Stimulated activated CD4-positive, alpha-beta T cell treated with anti-CD3 and anti-CD28 coated beads, TNF-alpha, amount 100 ng/mL, for 4 hours (primary cell): ENCODE data around the gene PRRG3.

Experiments
- DNase-seq, 3 experiments: peaks; one replicate each; pipeline ENCODE4 v3.0.0-alpha.2; 2020; ENCODE audit warnings: low read depth in 3 of 3

Gene PRRG3

DNA sequence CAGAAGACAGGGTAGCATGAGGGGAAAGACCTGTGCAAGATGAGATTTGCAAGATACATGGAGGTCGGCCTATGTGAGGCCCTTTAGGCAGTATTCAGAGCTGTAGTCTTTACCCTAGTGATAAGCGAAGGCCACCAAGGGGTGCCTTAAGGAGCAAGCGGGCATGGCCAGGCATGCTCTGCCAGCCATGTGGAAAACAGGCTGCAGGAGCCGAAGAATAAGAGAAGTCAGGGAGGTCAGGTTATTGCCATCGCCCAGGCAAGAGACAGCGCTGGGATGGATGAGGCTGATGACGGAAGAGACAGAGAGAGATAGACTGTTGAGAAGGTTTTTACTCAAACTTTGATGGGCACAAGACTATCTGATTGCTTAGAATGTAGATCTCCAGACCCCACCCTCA lies 13.6 kb downstream of the PRRG3 start:
- no peak for DNase-seq

DNA sequence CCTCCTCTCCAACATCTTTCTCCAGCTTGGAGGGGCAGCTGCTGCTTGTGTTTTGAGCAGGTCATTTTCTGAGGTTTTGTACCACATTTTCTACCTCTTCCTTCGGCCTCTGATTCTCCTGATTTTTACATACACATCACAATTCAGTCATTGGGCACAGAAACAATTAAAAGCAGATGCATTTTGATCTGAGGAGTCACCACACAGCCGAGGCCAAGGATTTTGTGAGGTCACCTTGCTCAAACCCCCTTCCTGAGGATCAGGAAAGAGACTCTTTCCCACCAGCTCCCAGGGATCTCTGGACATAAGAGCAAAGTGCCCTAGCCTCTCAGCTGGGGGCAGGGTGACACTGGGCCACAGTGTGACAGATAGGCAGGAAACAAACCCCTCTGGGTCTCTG lies 15.2 kb downstream of the PRRG3 start:
- no peak for DNase-seq

DNA sequence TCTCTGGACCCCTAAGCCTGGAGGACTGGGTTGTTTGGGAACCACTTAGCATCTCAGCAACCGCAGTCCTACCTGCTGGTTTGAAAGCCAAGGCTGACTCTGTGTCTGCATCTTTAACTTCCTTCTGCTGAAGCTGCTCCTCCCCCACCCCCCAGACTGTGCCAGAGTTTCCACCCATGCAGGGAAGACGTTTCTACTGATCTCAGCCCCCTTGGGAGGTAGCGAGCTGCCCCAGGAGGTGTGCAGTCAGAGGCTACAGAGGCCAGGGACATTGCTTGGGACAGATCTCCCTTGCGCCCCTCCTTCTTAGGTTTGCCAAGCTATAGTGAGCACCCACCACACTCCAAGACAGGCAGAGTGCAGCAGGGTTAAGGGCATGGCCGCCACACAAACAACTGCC lies 15.9 kb downstream of the PRRG3 start:
- DNase-seq, result no peak

DNA sequence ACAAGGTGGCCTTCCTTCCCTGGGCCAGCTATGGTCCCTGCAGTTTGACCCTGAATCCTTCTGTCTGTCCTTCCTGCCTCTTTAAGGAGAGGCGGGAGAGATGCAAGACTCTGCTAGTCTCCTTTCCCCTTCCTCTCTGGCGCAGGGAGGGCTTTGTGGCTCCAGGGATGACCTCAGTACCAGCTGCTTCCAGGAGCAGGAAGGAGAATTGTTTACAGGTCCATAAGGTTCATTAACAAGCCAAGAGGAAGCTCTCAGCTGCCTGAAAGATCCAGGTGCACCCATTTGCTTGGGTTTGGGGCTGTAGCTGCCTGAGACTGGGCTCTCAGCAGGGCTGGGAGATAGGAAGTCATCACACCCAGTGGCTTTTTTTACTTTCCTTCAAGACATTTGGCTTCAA lies 16.5 kb downstream of the PRRG3 start:
- no peak for DNase-seq

DNA sequence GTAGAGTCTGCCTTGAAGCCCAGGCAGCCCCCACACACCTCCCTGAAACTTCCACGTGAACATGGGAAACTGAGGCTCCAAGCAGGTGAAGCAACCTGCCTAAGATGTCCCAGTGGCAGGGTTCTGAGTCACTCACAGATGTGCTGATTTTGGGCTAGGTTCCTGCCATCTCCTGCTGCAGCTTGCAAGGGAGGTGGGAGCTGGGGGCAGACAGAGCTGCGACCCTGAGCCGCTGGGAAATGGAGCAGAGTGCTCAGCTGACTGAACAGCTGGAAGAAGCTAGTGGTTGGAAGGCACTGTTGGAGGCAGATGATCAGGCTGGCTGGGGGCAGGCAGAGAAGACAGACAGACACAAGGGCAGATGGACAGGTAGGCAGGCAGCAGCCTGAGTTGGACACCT lies 17.0 kb downstream of the PRRG3 start:
- no peak for DNase-seq

DNA sequence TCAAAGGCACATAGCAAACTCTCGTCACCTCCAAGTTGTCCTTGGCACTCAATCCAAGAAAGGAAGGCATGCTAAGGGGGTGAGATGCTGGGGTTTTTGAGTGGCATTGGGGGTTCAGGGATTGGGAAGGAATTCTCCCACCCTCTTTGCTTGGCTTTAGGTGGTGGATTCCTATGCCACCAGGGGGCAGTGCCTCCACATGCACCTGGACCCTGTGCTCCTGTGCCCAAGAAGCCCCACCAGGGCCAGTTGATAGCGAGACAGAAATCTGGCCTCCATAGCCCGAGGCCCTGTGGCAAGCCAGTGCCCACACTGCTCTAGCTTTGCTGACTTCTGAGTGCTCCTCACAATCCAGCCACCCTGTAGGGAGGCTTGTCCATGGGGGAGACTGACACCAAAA lies 18.6 kb downstream of the PRRG3 start:
- DNase-seq, result no peak

DNA sequence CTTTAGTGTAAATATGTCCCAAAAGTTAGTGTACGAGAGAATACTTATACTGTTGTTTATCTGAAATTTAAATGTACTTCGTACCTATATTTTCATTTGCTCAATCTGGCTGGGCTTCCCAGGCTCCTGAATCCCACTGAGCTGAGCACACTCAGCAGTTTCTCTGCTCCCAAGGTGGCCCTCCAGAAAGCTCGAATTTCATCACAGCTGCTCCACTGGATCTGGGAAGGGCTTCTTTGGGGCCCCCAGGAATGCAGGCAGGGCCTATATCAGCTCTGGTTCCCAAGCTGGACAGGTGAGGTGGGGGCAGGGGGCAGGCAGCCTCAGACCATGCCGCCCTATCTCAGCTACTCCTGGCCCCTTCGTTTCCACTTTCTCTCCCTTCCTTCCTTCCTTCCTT lies 19.1 kb downstream of the PRRG3 start:
- DNase-seq, result no peak

DNA sequence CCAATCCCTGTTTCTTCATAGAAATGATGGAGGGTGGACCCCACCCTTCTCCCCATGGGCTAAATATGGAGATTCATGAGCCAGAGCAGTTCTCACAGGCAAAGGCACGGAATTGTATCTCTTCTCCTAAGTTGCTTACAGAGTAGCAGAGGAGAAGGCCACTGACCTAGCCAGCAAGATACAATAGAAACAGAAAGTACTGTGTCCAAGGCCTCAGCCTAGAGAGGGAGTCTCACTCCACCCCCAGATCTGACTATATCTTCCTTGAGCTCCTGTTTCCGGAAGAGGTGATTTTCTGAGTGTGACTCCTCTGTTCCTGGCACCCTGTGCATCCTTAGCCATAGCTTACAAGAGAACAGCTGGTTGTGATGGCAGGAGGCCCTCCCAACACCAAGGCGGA lies 20.5 kb downstream of the PRRG3 start, which contains the start of gene FATE1:
Gene FATE1, plus strand, starts transcription at position 284 of the 400 bp plus-strand sequence. Its CDS starts 85 bp downstream, at position 369.
- DNase-seq, result no peak

DNA sequence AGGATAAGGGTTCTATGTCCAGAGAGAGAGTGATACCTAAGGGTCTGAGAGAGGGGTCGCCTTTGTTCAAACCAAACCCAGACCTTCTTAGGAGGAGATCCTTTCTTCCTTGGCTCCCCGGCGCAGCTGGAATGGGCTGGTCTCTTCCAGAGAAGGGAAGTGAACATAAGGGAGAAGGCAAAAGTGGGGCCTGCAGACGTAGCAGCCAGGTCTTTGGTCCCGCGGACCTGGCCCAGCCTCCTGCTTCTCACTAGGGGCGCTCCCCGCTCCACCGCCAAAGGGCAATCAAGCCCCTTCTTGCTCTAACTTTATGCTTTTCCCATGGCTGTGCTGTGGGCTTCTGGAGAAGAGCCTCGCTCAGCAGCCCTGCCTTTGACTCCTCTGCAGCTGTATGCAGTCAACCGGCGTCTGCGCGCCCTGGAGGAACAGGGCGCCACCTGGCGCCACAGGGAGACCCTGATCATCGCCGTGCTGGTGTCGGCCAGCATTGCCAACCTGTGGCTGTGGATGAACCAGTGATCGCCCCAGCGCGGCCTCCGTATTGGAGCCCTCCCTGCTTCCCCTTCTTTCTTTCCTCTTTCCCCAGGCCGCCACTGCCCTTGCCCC lies 27.1 kb downstream of the PRRG3 start:
- no peak for DNase-seq

DNA sequence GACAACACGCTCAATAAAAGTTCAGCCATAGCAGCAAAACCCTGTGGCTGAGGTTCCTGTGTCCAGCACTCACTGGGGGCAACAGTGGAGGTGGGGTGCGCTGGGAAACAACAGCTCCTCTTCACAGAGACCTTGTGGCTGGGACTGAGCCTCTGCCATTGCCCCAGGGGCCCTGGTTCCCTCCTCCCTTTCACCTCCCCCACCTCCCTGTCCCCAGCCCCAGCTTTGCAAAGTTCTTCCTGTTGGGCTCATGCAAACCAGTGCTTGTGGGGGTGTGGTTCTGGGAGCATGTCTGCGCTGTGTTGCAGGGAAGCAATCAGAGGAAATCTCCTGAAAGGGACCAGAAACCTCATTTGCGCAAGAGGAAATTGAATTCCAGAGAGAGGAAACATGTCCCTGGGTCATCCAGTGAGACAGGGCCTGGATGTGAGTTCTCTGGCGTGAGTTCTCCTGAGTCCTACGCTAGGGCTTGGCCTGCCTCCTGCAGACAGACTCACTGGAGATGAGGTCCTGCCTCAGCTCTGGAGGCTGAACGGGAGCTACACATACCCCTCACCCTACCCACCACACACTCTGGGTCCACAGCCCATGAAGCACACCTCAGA lies 28.0 kb downstream of the PRRG3 start:
- DNase-seq, result no peak

DNA sequence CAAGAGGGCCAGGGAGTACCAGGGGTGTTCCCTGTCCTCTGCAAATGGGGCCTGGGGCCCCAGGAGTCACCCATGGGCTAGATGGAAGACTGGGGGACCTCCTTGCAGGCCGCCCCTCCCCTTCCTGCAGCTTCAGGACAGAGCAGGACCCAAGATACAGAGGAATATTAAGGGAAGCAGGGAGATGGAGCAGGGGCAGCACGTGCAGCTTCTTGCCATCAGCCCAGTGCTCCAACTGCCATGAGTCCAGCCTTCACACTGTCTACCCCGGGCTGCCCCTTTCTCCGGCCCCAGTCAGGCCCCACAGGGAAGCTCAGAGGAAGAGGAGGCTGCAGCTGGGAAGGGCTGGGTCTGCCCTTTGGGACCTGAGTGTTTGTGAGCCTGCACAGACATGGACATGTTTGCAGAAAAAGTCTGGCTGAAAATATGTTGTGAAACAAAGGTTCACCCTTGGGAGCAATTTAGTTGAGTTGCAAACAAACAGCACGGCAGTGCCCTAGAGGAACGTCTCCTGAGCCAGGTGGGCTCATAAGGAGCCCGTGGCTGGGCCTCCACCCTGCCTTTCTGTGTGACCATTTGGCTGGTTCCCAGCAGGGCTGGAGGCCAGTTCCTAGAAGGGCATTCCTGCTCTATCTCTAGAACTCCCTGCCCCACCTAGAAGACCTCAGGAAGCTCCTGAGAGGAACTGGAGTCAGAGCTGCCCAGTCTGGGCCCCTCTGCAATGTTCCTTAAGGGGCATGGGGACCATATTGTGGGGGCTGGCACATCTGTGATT lies 29.5 kb downstream of the PRRG3 start:
- DNase-seq, result no peak

DNA sequence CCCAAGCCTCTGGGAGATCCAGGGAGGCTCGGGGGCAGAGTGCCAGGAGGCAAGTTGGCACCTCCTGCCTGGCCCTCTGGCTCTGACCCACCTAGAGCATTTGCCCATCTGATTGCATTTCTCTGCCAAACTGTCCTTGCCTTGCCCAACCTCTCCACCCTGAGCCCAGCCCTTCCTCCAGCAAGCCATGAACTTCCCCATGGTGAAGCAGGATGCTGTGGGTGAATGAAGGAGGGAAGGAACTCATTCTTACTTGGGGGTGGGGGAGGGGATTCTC lies 30.0 kb downstream of the PRRG3 start:
- no peak for DNase-seq

DNA sequence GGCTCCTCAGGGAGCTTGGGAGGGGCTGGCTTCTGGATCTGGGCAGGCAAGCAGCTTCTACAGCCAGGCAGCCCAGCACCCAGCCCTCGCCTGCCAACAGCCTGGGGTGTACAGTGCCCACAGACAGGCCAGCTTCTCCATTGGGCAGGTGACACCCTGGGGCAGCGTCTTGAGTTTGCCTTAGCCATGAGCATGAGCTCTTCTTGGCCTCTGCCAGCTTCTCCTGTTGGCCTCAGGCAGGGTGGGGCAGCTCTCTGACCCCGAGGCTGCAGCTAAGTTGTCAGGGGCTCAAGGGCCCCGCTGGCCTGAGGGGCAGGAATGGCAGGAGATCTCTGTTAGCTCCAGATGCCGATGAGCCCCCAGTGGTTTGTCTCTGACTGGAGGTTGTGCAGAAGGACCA lies 31.5 kb downstream of the PRRG3 start:
- no peak for DNase-seq

DNA sequence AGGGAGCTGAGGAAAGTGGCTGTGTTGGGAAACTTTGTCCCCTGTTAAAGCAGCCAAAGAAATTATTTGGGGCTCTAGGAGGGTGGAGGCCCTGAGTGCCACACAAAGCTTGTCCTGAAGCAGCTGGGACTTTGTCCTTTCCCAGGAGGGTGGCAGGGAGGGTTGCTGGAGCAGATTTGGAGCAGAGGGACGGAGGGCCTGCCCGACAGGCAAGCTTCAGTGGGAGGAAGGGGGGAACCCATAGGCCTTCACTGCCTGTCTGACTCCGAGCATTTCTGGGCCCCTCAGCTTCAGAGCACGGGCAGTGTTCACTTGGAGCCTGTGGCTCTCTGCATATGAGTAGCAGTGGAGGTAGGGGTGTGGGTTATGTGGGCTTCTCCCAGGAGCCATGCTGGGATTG lies 32.1 kb downstream of the PRRG3 start:
- no peak for DNase-seq

DNA sequence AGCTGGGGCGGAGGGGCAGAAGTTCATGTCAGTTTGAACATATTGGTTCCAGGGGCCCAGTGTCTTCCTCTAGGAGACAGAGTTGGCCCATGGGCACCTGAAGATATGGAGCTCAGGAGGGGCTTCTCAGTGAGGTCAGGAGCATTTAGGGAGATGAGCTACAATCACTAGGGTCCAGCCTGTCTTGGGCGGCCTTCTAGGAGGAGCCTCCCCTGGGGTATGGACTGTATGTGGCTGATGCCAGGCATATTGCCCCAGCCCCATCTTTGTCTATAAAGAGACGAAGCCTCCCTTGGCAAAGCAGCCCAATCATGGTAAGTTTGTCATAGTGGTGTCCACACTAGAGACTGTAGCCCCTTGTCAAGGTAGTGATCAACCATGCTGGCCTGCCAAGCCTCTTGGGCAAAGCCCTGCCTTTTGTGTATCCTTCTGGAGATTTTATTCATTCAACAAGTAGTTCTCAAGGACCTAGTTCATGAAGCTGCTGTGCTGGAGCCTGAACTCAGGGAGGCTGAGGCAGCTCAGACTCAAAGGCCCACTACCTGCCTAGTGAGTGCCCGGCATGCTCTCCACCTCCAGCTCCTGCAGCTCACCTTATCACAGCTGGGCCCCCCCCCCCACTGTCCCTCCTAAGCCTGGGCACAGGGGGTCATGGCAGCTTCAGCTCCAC lies 33.9 kb downstream of the PRRG3 start:
- DNase-seq, result no peak

DNA sequence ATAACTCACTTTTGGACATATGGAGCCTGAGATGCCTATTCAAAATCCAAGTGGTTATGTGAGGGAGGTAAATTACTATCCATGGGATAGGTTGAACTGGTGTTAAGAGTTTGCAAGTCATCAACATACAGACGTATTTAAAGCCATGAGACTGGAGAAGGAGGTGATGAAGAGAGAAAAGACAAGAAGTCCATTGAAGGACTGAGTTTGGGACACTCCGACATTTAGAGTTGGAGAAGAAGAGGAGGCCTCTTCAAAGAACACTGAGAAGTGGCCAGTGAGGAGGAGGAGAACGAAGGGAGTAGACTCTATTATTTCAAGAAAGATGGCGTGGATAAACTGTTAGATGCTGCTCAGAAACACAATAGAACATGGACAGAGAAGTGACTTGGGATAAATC lies 39.2 kb downstream of the PRRG3 start, which contains the start of gene CNGA2:
Gene CNGA2, plus strand, starts transcription at position 301 of the 400 bp plus-strand sequence. CDS start 3,738 bp downstream, outside the sequence.
- no peak for DNase-seq

DNA sequence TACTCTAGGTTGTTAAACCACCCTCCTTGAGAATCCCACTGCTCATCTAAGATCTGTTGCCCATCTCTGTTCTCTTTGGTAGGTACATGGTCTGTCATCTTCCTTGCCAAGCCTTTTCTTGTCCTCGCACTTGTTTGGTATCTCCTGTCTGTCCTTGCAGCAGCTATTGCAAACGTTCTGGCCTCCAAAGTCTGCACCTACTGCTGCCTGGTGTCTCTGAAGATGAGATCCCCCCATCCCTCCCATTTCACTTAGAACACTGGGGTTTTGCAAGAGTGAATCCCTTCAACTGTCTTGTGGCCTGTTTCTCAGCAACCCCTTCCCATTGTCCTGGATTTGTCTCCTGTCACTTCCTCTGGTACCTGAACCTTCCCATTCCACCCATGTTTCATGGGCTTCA lies 40.0 kb downstream of the PRRG3 start:
- no peak for DNase-seq

DNA sequence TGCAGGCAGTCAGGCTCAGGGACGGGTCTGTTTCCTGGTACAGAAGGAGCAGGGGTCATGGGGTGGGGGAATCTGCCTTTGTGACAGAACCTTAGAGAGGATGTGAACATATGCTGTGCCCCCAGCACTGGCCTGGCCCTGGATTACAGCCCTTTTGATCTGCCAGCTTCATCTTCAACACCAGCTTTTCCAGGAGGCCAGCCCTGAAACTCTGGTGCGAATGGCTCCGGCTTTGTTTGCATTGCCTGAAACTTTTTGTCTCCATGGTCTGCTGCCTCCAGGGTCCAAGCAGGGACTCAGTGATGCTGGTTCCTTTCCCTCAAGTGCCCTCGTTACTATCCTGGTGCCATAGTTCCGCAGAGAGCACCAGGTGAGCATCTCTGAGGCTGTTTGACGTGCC lies 41.4 kb downstream of the PRRG3 start:
- no peak for DNase-seq

DNA sequence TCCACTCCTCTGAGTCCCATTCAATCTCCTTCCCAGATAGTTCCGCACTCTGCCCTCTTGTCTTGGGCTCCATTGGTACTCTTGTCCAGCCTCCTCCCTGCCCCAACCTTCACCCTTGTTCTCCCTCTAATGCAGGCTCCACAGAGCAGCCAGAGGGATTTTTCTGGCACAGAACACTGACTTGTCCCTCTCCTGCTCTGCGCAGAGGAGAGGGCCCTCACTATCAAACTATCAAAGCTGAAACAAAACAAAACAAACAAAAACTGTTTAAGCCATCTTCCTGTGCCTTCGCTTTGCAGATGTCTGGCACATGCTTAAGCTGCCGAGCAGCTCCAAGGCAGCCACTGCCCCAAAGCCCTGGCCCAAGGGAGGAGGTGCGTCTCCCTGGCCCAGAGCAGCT lies 42.2 kb downstream of the PRRG3 start:
- DNase-seq, result no peak

DNA sequence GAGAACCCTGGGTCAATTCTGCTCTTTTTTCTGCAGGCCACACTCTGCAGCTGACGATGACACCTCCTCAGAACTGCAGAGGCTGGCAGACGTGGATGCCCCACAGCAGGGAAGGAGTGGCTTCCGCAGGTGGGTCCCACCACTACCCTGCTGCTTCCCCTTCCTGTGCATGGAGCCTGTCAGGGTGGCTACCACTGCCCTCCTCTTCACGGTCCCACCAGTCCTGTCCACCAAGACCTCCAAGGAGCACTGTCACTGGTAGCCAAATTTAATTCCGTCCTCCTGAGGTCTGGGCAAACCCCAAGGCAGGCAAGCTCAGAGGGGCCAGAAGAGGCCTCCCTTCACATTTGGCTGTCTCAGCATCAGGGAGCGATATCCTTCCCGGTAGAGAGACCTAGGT lies 43.5 kb downstream of the PRRG3 start:
- no peak for DNase-seq

DNA sequence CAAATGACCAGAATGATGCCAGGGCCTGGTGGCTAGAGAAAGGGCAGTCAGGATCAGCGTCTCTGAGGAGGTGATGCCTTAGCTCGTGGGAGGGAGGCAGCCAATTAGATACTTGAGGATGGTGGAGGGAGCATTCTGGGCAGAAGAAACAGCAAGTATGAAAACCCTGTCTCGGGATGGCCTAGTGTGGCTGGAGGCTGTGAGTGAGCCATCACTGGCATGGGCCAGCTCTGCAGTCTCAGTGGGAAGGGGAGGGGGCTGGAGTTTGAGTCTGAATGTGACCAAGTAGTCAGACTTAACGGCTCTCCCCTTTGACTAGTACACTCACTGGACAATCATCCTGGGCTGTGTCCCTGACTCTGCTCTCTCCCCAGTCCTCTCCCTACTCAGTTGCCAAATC lies 46.3 kb downstream of the PRRG3 start:
- DNase-seq, result no peak

DNA sequence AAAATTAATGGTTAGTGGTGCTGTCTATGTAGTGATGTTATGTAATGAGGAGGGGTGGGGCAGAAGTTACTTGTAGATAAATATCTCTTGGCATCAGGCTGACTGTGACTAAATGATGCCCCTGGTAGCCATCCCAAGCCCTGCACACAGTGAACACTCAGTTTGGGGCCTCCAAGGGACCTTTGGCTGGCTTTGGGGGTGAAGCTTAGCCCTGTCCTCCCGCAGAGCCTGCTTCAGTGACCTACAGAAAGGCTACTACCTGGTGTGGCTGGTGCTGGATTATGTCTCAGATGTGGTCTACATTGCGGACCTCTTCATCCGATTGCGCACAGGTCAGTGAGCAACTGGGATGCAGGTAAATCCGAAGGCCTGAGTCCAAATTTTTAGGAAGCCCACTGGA lies 47.1 kb downstream of the PRRG3 start:
- no peak for DNase-seq
